A673 (cell line): Measurements from ENCODE around the gene GRAMD1A.
"Not testable (repeated sequence)": the region's sequence is repeated elsewhere in the genome, so short reads cannot be mapped to it uniquely, and the experiment has no call there.

Experiments used
- CTCF ChIP-seq: fragments of 300-800, 200-600 bp; sonication (generic); conservative IDR thresholded peaks from 2 replicates; pipeline ENCODE4 v1.5.1; 2017; ENCODE audit warnings: low read depth, mild to moderate bottlenecking, antibody characterized with exemption, low read length, moderate library complexity, mixed read lengths
- EZH2 ChIP-seq: fragments of 200-600 bp; sonication (generic); IDR thresholded peaks from 2 replicates; pipeline ENCODE4 v1.6.1; 2017; ENCODE audit warnings: borderline replicate concordance, low read depth, mild to moderate bottlenecking, mixed read lengths, antibody characterized with exemption, low read length; ENCODE audit not compliant: poor library complexity, severe bottlenecking

DNA sequence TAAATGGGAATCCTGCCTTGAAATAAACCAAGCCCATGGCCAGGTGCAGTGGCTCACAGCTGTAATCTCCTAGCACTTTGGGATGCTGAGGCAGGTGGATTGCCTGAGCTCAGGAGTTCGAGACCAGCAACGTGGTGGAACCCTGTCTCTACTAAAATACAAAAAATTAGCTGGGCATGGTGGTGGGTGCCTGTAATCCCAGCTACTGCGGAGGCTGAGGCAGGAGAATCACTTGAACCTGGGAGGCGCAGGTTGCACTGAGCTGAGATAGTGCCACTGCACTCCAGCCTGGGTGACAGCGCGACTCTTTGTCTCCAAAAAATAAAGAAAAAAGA lies 5.9 kb downstream of the GRAMD1A start:
- TF ChIP-seq CTCF, EZH2: not testable (repeated sequence)
